NCI-H128 (cell line): ENCODE results near the gene CSNK1G2.

Experiments
- DNase-seq: peaks from one replicate; lab custom pipeline; 2025; ENCODE audit not compliant: unreplicated experiment; lab: John Stamatoyannopoulos, UW

CSNK1G2 gene

GRCh38 chr19:1962674-1963073 lies 21.7 kb downstream of the CSNK1G2 start:
- DNase-seq = no peak

- no peak for DNase-seq
Measured at GRCh38 chr19:1967087-1967608, 26.2 kb downstream of the CSNK1G2 start.

DNA sequence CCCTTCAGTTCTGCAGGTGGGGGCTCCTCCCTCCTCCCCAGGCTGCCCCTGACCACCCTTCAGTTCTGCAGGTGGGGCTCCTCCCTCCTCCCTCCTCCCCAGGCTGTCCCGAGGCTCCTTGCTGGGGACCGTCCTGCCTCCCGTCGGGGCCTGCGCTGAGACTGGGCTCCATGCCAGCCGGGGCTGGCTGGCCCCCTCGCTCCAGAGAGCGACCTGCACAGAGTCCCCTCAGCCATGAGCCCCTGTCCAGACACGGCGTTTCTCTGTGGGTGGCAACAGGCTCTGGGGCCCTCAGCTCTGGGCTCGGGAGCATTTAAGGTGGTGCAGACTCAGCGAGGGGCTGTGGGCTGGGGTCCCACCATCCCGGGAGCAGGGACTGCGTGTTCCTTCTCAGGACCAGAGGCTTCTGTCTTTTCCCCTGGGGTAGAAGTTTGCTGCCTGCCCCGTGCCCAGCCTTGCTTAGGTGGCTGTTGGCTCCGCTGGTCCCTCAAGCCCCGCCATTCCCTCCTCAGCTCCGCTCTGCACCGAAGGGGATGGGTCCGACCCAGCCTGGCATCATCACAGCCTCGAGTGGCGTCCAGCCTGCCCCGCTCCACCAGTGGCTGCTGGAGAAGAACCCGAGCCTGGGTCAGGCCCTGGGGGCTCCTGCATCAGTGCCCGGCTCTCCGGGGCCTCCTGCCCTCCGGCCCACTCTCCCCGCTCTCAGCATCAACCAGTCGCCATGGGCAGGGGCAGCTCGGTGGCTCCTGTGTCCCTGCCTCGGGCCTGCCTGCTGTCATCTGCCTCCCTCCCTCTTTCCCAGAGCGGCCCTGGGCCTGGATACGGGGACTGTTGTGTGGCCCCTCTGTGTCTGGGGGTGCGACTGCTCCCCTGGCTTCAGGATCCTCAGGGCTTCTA lies 27.6 kb downstream of the CSNK1G2 start:
- no peak for DNase-seq

DNA sequence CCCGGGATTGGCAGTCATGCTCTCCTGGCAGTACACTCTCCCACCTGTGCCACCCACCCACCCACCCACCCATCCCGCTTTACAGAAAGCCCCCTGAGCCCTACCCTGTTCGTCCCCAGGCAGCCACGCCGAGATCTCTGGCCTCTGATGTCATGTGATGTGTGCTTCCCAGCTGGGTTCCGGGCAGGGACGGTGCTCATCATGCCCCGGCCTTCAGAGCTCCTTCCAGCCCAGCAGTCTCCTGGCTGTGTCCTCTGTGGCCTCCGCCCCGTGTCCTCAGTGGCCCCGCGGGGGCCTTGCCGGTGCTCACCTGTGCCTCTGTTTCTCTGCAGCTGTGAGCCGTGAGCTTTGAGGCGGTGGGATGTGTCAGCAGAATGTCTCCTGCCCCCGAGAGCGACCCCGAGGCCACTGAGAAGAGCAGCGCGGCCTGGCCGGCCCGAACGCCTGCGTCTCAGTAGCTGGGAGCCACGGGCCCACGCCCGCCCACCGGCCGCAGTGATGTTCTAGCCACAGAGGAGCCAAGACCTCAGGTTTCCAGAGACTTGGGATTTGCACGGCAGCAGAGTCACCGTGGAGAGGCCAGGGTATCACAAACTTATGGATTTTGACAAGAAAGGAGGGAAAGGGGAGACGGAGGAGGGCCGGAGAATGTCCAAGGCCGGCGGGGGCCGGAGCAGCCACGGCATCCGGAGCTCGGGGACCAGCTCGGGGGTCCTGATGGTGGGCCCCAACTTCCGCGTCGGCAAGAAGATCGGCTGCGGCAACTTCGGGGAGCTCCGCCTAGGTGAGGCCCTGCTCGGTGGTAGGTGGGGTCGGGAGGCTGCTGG lies 28.4 kb downstream of the CSNK1G2 start:
- no peak for DNase-seq

DNA sequence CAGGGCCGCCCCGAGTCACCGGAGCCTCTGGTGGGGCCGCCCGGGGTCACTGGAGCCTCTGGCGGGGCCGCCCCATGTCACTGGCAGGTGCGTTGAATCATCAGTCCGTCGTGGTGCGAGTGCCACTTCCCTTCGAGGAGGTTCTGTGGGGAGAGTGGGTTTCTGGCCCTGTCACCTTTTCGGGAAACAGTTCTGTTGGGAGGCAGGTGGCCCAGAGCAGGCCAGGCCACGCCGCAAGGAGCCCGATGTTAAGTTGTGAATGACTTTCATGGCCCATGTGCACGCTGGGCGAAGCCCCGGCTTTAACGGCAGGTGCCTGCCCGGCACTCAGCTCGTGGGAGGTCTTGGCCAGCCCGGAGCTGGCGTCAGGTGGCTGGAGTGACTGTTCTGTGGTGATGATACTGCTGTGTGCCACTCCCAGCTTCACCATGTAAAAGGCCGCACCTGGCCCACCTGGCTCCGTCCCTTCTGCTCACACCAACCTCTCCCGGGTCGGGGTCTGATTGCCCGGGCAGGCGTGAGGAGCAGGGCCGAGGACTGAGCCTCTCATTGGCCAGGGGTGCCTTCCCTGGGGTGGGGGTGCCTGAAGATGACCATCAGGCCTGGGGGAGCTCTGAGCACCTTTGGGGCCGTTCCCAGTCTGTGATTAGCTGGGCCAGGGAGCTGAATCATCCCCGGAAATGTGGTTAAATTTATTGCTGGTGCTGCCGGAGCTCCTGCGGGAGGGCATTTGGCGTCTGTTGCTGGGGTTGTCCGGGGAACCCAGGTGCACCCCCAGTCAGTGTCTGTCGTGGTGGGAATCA lies 29.2 kb downstream of the CSNK1G2 start:
- no peak for DNase-seq

- DNase-seq = no peak
Measured at GRCh38 chr19:1970806-1971502, 30.0 kb downstream of the CSNK1G2 start.

DNA sequence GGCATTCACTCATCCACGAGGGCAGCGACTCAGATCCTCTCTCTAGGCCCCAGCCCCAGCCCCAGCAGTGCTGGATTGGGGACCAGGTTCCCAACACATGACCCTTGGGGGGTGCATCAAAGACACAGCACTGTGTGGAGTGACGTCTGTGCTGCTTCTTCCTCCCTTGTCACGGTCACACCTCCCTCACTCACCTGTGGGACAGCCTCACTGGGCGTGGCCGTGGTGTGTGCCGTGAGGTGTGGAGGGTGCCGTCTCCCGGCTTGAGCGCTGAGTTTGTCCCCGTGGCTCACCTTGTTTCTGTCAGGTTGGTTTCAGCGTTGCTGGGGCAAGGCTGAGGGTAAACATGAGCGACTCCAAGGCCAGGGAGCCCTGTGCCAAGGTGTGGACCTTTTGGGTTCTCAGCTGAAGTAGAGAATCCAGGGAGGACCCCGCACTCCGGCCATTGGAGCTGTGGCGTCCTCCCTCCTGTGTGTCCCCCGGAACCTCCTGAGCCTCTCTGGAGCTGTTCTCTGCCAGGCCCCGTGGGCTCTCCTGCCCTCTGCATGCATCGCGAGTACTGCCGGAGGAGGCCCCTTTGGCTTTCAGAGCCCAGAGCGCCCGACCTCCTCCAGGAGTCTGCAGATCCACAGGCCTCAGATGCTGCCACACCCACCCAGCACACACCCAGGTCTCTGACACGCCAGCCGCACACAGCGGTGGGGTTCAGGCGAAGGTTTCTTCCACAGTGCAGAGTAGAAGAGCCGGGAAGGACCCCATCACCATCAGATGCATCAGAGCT lies 33.6 kb downstream of the CSNK1G2 start:
- DNase-seq = no peak

DNA sequence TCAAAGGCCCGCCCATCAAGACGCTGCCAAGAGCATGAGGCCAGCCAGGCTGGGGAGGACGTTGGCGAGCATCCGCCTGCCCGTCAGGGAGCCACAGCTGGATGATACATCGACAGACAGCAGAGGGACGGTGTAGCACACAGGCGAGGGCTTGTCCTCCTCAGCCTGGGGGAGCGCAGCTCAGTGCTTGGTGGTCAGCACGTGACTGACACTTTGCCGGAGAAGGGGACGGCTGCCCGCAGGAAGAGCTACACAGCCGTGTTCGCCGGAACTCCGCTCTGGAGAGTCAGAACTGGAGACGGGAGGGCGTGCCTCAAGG lies 34.1 kb downstream of the CSNK1G2 start:
- no peak for DNase-seq

DNA sequence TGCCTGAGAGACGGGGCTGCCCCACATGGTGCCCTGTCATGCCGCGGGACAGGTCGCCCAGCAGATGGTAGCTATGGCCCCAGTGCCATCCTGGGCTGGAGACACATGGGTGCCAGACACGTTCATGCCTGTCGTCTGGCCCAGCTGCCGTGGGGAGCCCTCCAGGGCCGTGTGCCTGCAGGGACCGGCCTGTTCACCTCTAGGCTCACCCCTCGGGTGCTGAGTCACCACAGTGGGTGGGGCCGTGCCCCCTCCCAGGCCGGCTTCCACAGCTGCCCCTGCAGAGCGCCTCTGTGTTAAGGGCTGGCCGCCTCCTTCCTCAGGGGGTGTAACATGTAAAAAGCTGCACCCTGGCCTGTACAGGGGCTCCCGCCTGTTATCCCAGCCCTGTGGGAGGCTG lies 36.1 kb downstream of the CSNK1G2 start:
- no peak for DNase-seq

GRCh38 chr19:1978346-1978894 lies 37.4 kb downstream of the CSNK1G2 start:
- no peak for DNase-seq

DNA sequence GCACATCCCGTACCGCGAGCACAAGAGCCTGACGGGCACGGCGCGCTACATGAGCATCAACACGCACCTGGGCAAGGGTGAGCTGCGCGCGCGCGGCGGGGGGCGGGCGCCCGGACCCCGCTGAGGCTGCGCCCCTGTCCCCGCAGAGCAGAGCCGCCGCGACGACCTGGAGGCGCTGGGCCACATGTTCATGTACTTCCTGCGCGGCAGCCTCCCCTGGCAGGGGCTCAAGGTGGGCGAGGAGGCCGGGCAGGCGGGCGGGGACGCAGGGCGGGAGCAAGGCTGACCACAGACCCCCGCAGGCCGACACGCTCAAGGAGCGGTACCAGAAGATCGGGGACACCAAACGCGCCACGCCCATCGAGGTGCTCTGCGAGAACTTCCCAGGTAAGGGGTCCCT lies 38.0 kb downstream of the CSNK1G2 start:
- DNase-seq = no peak

GRCh38 chr19:1979642-1980041 lies 38.7 kb downstream of the CSNK1G2 start:
- no peak for DNase-seq

GRCh38 chr19:1980091-1980808 lies 39.3 kb downstream of the CSNK1G2 start:
- DNase-seq = no peak

- no peak for DNase-seq
Measured at GRCh38 chr19:1980809-1981181, 39.8 kb downstream of the CSNK1G2 start.

DNA sequence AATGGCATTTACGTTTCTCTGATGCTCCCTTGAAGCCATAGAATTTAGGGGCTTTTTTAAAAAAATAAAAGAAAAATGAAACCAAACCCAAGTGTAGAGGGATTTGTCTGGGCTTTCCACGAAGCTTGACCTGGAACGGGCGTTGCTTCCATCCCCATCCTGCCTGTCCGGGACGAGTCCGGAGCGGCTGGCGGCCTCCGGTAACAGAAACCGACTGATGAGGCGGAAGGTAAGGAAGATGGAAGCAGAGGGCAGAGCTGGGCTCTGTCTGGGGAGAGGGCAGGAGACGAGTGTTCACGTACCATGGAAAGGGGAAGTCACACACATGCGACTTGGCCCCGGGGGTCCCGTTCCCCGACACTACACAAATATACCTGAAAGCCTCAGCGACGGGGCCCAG lies 40.3 kb downstream of the CSNK1G2 start:
- DNase-seq = no peak

GRCh38 chr19:1984357-1984756 lies 43.4 kb downstream of the CSNK1G2 start:
- no peak for DNase-seq

GRCh38 chr19:1985588-1986356 lies 44.8 kb downstream of the CSNK1G2 start:
- no peak for DNase-seq
